Neural crest cell (in vitro differentiated cells): ENCODE results near the gene RPTOR. TPM values are rescaled to one million over a fixed set of nuclear protein-coding genes. Genes with fewer than 3 reads are reported as not detected.

Experiments used
- DNase-seq: peaks from one replicate; pipeline ENCODE4 v3.0.0; 2021; ENCODE audit warnings: low read depth, mixed read lengths, low spot score
- H3K27ac Mint-ChIP-seq: one replicate; pipeline ENCODE4 v1.8.0; 2021; ENCODE audit warnings: mild to moderate bottlenecking, mixed read lengths; ENCODE audit not compliant: unreplicated experiment
- H3K27me3 Mint-ChIP-seq: 2 replicates; pipeline ENCODE4 v1.8.0; 2021; ENCODE audit warnings: low read depth, mild to moderate bottlenecking, mixed read lengths
- H3K36me3 Mint-ChIP-seq: 2 replicates; pipeline ENCODE4 v1.8.0; 2021; ENCODE audit warnings: low read depth, mild to moderate bottlenecking, mixed read lengths
- H3K4me1 Mint-ChIP-seq: 2 replicates; pipeline ENCODE4 v1.8.0; 2021; ENCODE audit warnings: mixed read lengths
- H3K4me3 Mint-ChIP-seq: one replicate; pipeline ENCODE4 v1.8.0; 2021; ENCODE audit warnings: mild to moderate bottlenecking, mixed read lengths
- H3K9me3 Mint-ChIP-seq: 2 replicates; pipeline ENCODE4 v1.8.0; 2021; ENCODE audit warnings: mixed read lengths
- CTCF ChIP-seq: fragments of 200-600 bp; sonication (generic); conservative IDR thresholded peaks from 2 replicates; pipeline ENCODE4 v1.5.0; 2021; ENCODE audit warnings: antibody characterized with exemption, mild to moderate bottlenecking
- total RNA-seq: library from RNA; stranded (reverse); gene quantifications from 2 replicates; pipeline ENCODE4 v1.2.1, GENCODE V29; 2021

Gene RPTOR
- total RNA-seq, 1 donor from 2014 or later, result 41.1 TPM

- Mint-ChIP-seq H3K9me3 (peaks cover 2% of the 10 kb centered on the region), H3K36me3 (peaks cover 17% of the 10 kb centered on the region), H3K27ac (no peak overlapping the region), H3K4me3 (no peak overlapping the region), H3K4me1 (peaks cover 8% of the 10 kb centered on the region), H3K27me3 (peaks cover 5% of the 10 kb centered on the region)
- DNase-seq, result no peak
- no peak for TF ChIP-seq CTCF
Observed at GRCh38 chr17:80943346-80944145, 398.9 kb downstream of the RPTOR start.

GRCh38 chr17:80944326-80944725 is 399.7 kb downstream of the RPTOR start:
- Mint-ChIP-seq H3K4me3 (no peak overlapping the region), H3K27ac (no peak overlapping the region), H3K9me3 (peaks cover 2% of the 10 kb centered on the region), H3K4me1 (peaks cover under 1% of the 10 kb centered on the region), H3K36me3 (peaks cover 17% of the 10 kb centered on the region), H3K27me3 (no peaks in the 10 kb centered on the region)
- TF ChIP-seq CTCF, result no peak
- no peak for DNase-seq

- Mint-ChIP-seq H3K4me3 (no peak overlapping the region), H3K4me1 (no peaks in the 10 kb centered on the region), H3K36me3 (peaks cover 17% of the 10 kb centered on the region), H3K27me3 (no peaks in the 10 kb centered on the region), H3K9me3 (peaks cover 2% of the 10 kb centered on the region), H3K27ac (peak overlapping the region; percentile 72)
- no peak for DNase-seq
- no peak for TF ChIP-seq CTCF
Observed at GRCh38 chr17:80945736-80946135, 401.1 kb downstream of the RPTOR start.

GRCh38 chr17:80946449-80946848 is 401.8 kb downstream of the RPTOR start:
- DNase-seq, result no peak
- peaks cover 2% of the 10 kb centered on the region for H3K9me3 Mint-ChIP-seq
- no peak overlapping the region for H3K27ac Mint-ChIP-seq
- H3K4me1 Mint-ChIP-seq, result no peaks in the 10 kb centered on the region
- no peak overlapping the region for H3K4me3 Mint-ChIP-seq
- no peaks in the 10 kb centered on the region for H3K27me3 Mint-ChIP-seq
- no peak for TF ChIP-seq CTCF
- peaks cover 17% of the 10 kb centered on the region for H3K36me3 Mint-ChIP-seq

- Mint-ChIP-seq H3K9me3 (peaks cover 2% of the 10 kb centered on the region), H3K36me3 (peaks cover 17% of the 10 kb centered on the region), H3K4me1 (no peaks in the 10 kb centered on the region), H3K27ac (no peak overlapping the region), H3K27me3 (no peaks in the 10 kb centered on the region), H3K4me3 (no peak overlapping the region)
- no peak for TF ChIP-seq CTCF
- no peak for DNase-seq
Observed at GRCh38 chr17:80947200-80947940, 402.7 kb downstream of the RPTOR start.
